Neural cell (in vitro differentiated cells): ENCODE data around the gene RETSAT.

Experiments used
- EP300 ChIP-seq: fragments of 450-650 bp; conservative IDR thresholded peaks from 2 replicates; pipeline ENCODE4 v1.6.1; 2014; ENCODE audit warnings: antibody characterized with exemption, mild to moderate bottlenecking, moderate library complexity; ENCODE audit not compliant: poor library complexity, severe bottlenecking
- EZH2 ChIP-seq: fragments of 200-600, 300-800 bp; shearing (Covaris generic), sonication (generic); IDR thresholded peaks from 2 replicates; pipeline ENCODE4 v1.6.1; 2014; ENCODE audit warnings: antibody characterized with exemption, low read length, borderline replicate concordance, mild to moderate bottlenecking; ENCODE audit not compliant: insufficient read depth, poor library complexity, severe bottlenecking
- POLR2AphosphoS5 ChIP-seq: IDR thresholded peaks from 2 replicates; pipeline ENCODE4 v1.6.1; 2012
- SMC3 ChIP-seq: fragments of 450-650 bp; conservative IDR thresholded peaks from 2 replicates; pipeline ENCODE4 v1.6.1; 2014; ENCODE audit warnings: antibody characterized with exemption, mild to moderate bottlenecking, moderate library complexity; ENCODE audit not compliant: poor library complexity
- TAF1 ChIP-seq: IDR thresholded peaks from 2 replicates; pipeline ENCODE4 v1.6.1; 2012; ENCODE audit warnings: low read depth
- TF ChIP-seq, protein P1 (sequence below): fragments of 450-650 bp; IDR thresholded peaks from 2 replicates; pipeline ENCODE4 v1.5.1; 2014; ENCODE audit warnings: antibody characterized with exemption, mild to moderate bottlenecking, moderate library complexity; ENCODE audit not compliant: poor library complexity, severe bottlenecking
- TF ChIP-seq, protein P2 (sequence below): IDR thresholded peaks from 2 replicates; pipeline ENCODE4 v1.6.1; 2012; ENCODE audit warnings: borderline replicate concordance

DNA sequence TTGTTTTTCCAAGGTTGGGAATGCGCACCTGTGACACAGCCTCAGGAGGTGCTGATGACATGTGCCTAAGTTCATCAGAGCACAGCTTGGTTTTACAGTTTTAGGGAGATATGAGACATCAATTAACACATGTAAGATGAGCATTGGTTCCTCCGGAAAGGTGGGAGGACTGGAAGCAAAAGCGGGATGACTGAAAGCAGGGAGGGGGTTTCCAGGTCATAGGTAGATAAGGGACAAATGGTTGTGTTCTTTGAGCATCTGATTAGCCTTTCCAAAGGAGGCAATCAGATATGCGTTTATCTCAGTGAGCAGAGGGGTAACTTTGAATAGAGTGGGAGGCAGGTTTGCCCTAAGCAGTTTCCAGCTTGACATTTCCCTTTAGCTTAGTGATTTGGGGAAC lies 29.5 kb upstream of the RETSAT start:
- TF ChIP-seq, protein P1, sequence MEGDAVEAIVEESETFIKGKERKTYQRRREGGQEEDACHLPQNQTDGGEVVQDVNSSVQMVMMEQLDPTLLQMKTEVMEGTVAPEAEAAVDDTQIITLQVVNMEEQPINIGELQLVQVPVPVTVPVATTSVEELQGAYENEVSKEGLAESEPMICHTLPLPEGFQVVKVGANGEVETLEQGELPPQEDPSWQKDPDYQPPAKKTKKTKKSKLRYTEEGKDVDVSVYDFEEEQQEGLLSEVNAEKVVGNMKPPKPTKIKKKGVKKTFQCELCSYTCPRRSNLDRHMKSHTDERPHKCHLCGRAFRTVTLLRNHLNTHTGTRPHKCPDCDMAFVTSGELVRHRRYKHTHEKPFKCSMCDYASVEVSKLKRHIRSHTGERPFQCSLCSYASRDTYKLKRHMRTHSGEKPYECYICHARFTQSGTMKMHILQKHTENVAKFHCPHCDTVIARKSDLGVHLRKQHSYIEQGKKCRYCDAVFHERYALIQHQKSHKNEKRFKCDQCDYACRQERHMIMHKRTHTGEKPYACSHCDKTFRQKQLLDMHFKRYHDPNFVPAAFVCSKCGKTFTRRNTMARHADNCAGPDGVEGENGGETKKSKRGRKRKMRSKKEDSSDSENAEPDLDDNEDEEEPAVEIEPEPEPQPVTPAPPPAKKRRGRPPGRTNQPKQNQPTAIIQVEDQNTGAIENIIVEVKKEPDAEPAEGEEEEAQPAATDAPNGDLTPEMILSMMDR, result no peak
- no peak for TF ChIP-seq TAF1
- no peak for TF ChIP-seq EP300
- no peak for TF ChIP-seq SMC3
- TF ChIP-seq POLR2AphosphoS5, result no peak
- TF ChIP-seq EZH2, result no peak
- TF ChIP-seq, protein P2, sequence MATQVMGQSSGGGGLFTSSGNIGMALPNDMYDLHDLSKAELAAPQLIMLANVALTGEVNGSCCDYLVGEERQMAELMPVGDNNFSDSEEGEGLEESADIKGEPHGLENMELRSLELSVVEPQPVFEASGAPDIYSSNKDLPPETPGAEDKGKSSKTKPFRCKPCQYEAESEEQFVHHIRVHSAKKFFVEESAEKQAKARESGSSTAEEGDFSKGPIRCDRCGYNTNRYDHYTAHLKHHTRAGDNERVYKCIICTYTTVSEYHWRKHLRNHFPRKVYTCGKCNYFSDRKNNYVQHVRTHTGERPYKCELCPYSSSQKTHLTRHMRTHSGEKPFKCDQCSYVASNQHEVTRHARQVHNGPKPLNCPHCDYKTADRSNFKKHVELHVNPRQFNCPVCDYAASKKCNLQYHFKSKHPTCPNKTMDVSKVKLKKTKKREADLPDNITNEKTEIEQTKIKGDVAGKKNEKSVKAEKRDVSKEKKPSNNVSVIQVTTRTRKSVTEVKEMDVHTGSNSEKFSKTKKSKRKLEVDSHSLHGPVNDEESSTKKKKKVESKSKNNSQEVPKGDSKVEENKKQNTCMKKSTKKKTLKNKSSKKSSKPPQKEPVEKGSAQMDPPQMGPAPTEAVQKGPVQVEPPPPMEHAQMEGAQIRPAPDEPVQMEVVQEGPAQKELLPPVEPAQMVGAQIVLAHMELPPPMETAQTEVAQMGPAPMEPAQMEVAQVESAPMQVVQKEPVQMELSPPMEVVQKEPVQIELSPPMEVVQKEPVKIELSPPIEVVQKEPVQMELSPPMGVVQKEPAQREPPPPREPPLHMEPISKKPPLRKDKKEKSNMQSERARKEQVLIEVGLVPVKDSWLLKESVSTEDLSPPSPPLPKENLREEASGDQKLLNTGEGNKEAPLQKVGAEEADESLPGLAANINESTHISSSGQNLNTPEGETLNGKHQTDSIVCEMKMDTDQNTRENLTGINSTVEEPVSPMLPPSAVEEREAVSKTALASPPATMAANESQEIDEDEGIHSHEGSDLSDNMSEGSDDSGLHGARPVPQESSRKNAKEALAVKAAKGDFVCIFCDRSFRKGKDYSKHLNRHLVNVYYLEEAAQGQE, result no peak
